SK-N-SH treated with all-trans-retinoic acid at 6 μM for 48 hours (cell line): ENCODE data around the gene PLXNA4.

ENCODE experiments used
- ATAC-seq: fragments of 200-7000 bp; cut with Tn5 transposase; 3 replicates; pipeline ENCODE4 v1.9.1; 2020; ENCODE audit warnings: mild to moderate bottlenecking, moderate library complexity
- BACH2 ChIP-seq: fragments of 250-450 bp; sonication (Bioruptor Pico); IDR thresholded peaks from 2 replicates; pipeline ENCODE4 v1.9.0; 2021; ENCODE audit warnings: mild to moderate bottlenecking, borderline replicate concordance
- CREB5 ChIP-seq: fragments of 250-450 bp; sonication (Bioruptor Pico); IDR thresholded peaks from 2 replicates; pipeline ENCODE4 v1.5.1; 2020; ENCODE audit warnings: low read depth, mild to moderate bottlenecking, moderate library complexity
- CSDC2 ChIP-seq: fragments of 250-450 bp; sonication (Bioruptor Pico); IDR thresholded peaks from 2 replicates; pipeline ENCODE4 v1.5.0; 2020; ENCODE audit warnings: mild to moderate bottlenecking, moderate library complexity
- CSRNP3 ChIP-seq: fragments of 250-450 bp; sonication (Bioruptor Pico); IDR thresholded peaks from 2 replicates; pipeline ENCODE4 v1.5.1; 2021; ENCODE audit warnings: mild to moderate bottlenecking, moderate library complexity
- ESRRG ChIP-seq: fragments of 250-450 bp; sonication (Bioruptor Pico); IDR thresholded peaks from 2 replicates; pipeline ENCODE4 v1.6.1; 2021; ENCODE audit warnings: mild to moderate bottlenecking
- GLIS3 ChIP-seq: fragments of 250-450 bp; sonication (Bioruptor Pico); IDR thresholded peaks from 2 replicates; pipeline ENCODE4 v1.5.0; 2020; ENCODE audit warnings: mild to moderate bottlenecking, moderate library complexity
- ISL1 ChIP-seq: fragments of 250-450 bp; sonication (Bioruptor Pico); IDR thresholded peaks from 2 replicates; pipeline ENCODE4 v2.1.2; 2022; ENCODE audit warnings: mild to moderate bottlenecking, moderate library complexity
- OSR1 ChIP-seq: fragments of 250-450 bp; sonication (Bioruptor Pico); IDR thresholded peaks from 2 replicates; pipeline ENCODE4 v1.8.0; 2022; ENCODE audit warnings: moderate library complexity, mild to moderate bottlenecking, inconsistent platforms
- PPARA ChIP-seq: fragments of 250-450 bp; sonication (Bioruptor Pico); IDR thresholded peaks from 2 replicates; pipeline ENCODE4 v1.5.0; 2020; ENCODE audit warnings: mild to moderate bottlenecking, borderline replicate concordance
- RARB ChIP-seq: fragments of 250-450 bp; sonication (Bioruptor Pico); IDR thresholded peaks from 2 replicates; pipeline ENCODE4 v1.8.0; 2021; ENCODE audit warnings: mild to moderate bottlenecking, moderate library complexity
- SNAI2 ChIP-seq: fragments of 250-450 bp; sonication (Bioruptor Pico); IDR thresholded peaks from 2 replicates; pipeline ENCODE4 v1.5.0; 2020; ENCODE audit warnings: mild to moderate bottlenecking, moderate library complexity
- TCF4 ChIP-seq: fragments of 250-450 bp; sonication (Bioruptor Pico); IDR thresholded peaks from 2 replicates; pipeline ENCODE4 v1.8.0; 2021; ENCODE audit warnings: mild to moderate bottlenecking, moderate library complexity, borderline replicate concordance
- TSHZ2 ChIP-seq: fragments of 250-450 bp; sonication (Bioruptor Pico); IDR thresholded peaks from 2 replicates; pipeline ENCODE4 v1.5.0; 2020; ENCODE audit warnings: mild to moderate bottlenecking, moderate library complexity
- ZC3H10 ChIP-seq: fragments of 250-450 bp; sonication (Bioruptor Pico); IDR thresholded peaks from 2 replicates; pipeline ENCODE4 v1.5.1; 2021; ENCODE audit warnings: mild to moderate bottlenecking, moderate library complexity
- ZFP30 ChIP-seq: fragments of 450-650 bp; formaldehyde crosslinking; IDR thresholded peaks from 2 replicates; pipeline ENCODE4 v1.5.0; 2022; ENCODE audit warnings: mild to moderate bottlenecking, moderate library complexity
- ZNF565 ChIP-seq: fragments of 450-650 bp; formaldehyde crosslinking; conservative IDR thresholded peaks from 2 replicates; pipeline ENCODE4 v1.5.0; 2020; ENCODE audit warnings: low read depth, mild to moderate bottlenecking, moderate library complexity
- ZNF70 ChIP-seq: fragments of 450-650 bp; formaldehyde crosslinking; IDR thresholded peaks from 2 replicates; pipeline ENCODE4 v1.5.0; 2020; ENCODE audit warnings: mild to moderate bottlenecking, moderate library complexity
- ZNF8 ChIP-seq: fragments of 450-650 bp; formaldehyde crosslinking; IDR thresholded peaks from 2 replicates; pipeline ENCODE4 v1.5.0; 2020; ENCODE audit warnings: mild to moderate bottlenecking, moderate library complexity
- TF ChIP-seq, protein P1 (sequence below): fragments of 250-450 bp; sonication (Bioruptor Pico); IDR thresholded peaks from 2 replicates; pipeline ENCODE4 v1.8.0; 2021; ENCODE audit warnings: low read depth, mild to moderate bottlenecking, moderate library complexity, borderline replicate concordance

PLXNA4 gene

DNA sequence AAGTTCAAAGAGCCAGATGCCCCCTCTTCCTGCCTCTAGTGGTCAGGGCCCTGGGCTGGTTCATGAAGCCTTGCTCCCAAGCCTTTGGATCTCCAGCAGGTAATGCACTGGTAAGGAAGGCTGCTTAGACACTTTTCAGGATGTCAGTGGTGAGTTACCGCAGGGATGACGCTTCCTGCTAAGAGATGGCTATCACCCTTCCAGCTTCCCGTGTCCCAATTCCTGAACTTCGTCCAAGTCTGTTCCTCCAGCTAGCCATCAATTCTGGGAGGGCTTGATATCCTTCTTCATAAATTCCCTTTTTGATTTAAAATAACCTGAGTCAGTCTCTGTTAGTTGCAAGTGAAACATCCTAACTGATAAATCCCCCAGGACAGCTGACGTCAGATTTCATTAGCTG, 221.2 kb downstream of the PLXNA4 start (continued):
- TF ChIP-seq, protein P1, sequence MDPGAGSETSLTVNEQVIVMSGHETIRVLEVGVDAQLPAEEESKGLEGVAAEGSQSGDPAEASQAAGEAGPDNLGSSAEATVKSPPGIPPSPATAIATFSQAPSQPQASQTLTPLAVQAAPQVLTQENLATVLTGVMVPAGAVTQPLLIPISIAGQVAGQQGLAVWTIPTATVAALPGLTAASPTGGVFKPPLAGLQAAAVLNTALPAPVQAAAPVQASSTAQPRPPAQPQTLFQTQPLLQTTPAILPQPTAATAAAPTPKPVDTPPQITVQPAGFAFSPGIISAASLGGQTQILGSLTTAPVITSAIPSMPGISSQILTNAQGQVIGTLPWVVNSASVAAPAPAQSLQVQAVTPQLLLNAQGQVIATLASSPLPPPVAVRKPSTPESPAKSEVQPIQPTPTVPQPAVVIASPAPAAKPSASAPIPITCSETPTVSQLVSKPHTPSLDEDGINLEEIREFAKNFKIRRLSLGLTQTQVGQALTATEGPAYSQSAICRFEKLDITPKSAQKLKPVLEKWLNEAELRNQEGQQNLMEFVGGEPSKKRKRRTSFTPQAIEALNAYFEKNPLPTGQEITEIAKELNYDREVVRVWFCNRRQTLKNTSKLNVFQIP: no peak
- TF ChIP-seq ZC3H10 (CRISPR knock-in tag) (no peak), ZNF70 (CRISPR knock-in tag) (no peak), CREB5 (CRISPR knock-in tag) (no peak), ZNF565 (no peak), ISL1 (CRISPR knock-in tag) (peak; percentile 55; the same call in 1 of the 2 replicates), RARB (CRISPR knock-in tag) (no peak)

DNA sequence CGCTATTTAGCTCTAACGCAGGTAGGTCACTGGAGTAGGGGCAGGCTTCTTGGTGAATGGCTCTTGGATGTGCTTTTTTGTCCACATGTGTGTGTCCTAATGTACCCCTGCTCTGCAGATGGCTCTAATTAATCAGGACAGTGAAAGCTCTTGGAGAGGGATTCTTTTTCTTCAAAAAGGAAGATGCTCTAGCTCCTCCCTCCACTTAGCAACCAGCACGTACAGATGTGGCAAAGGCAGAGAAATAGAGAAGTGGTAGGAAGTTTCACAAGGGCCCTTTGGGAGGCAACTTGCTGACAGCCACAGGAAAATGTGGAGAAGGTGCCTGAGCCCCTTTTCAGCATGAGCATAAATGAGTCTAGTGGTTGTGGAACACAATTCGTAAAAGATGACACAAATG, 221.7 kb downstream of the PLXNA4 start:
- TF ChIP-seq TCF4 (CRISPR knock-in tag): peak; percentile 25; the same call in 1 of the 2 replicates
- no peak for TF ChIP-seq BACH2 (CRISPR knock-in tag)
- TF ChIP-seq, all 23 proteins: peak for 1
- peak; percentile 31; the same call in 2 of the 3 replicates for ATAC-seq

DNA sequence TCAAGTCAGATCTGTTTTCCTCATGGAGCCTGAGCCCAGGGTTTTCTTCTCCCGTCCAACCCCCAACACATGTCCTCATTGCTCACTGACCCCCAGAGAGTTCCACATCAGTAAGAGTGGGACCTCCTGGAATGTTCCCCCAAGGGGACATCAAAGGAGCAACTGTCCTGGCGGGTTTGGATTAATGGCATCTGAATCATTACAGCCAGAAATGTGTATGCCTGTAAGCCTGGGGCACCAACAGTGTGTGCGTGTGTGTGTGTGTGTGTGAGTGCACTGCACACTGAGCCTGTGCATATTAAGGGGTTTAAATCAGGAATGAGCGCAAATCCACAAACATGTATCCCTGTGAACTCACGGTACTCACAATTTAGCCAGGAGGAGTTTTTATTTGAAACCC, 222.3 kb downstream of the PLXNA4 start:
- ATAC-seq: no peak
- TF ChIP-seq OSR1 (CRISPR knock-in tag): no peak
- no peak for TF ChIP-seq TSHZ2 (CRISPR knock-in tag)
- TF ChIP-seq SNAI2 (CRISPR knock-in tag): no peak
- no peak for TF ChIP-seq CSDC2 (CRISPR knock-in tag)
- no peak for TF ChIP-seq GLIS3 (CRISPR knock-in tag)
- no peak for TF ChIP-seq CSRNP3 (CRISPR knock-in tag)
- TF ChIP-seq PPARA (CRISPR knock-in tag): no peak
- no peak for TF ChIP-seq ZNF565
- no peak for TF ChIP-seq ESRRG (CRISPR knock-in tag)
- TF ChIP-seq ZNF8 (CRISPR knock-in tag): no peak
- TF ChIP-seq, protein P1: no peak
- TF ChIP-seq ZC3H10 (CRISPR knock-in tag): no peak
- TF ChIP-seq ZFP30: no peak
- no peak for TF ChIP-seq ISL1 (CRISPR knock-in tag)

DNA sequence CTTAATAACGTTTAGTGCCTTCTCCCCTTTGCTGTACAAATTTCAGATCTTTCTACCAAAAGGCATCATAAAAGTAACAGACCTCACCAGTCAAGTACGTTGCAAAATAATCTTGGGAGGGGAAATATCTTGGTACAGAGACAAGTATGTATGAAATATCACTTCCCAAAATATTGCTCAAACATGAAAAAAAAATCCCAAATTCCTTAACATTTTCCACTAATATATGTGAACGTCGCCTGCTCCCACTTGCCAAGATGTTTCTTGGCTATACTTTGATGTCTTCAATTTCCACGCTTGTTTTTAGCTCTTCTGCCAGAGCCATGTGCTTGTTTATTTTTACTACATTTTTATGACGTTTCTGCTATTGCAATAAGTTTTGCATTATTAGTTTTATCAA, 223.5 kb downstream of the PLXNA4 start:
- ATAC-seq: no peak
- TF ChIP-seq ISL1 (CRISPR knock-in tag): 0 out of 2 replicates have a peak, but pooled peaks have one; percentile 19
- TF ChIP-seq RARB (CRISPR knock-in tag): no peak
- TF ChIP-seq ZC3H10 (CRISPR knock-in tag): no peak
- TF ChIP-seq, all 23 proteins: peak for 1
